MM.1S (cell line): ENCODE data around the gene AICDA.

Source experiments
- CTCF ChIP-seq: fragments of 300-600 bp; sonication (generic); IDR thresholded peaks from 2 replicates; pipeline ENCODE4 v1.5.1; 2016; ENCODE audit warnings: antibody characterized with exemption, low read length, mixed read lengths
- EZH2 ChIP-seq: fragments of 300-600 bp; sonication (generic); optimal IDR thresholded peaks from 2 replicates; pipeline ENCODE3; 2017; ENCODE audit warnings: low read depth, mild to moderate bottlenecking, antibody characterized with exemption, low read length, mixed read lengths

GRCh38 chr12:8628731-8629130, 16.1 kb upstream of the AICDA start:
- TF ChIP-seq CTCF = no peak
- no peak for TF ChIP-seq EZH2
